ENCODE measurements around the gene CLEC2D. TPM values are rescaled to one million over a fixed set of nuclear protein-coding genes. Genes with fewer than 3 reads are reported as not detected.

CLEC2D gene

GRCh38 chr12:9742661-9743060, 73.1 kb downstream of the CLEC2D start:
- Histone ChIP-seq H2BK5ac (ENCODE audit: low read length) (no peak overlapping the region), H4K8ac (ENCODE audit: low read depth, low read length) (no peak overlapping the region), H3K9ac (ENCODE audit: low read length) (no peak overlapping the region), H3K27me3 (ENCODE audit: insufficient read depth, low read length, poor library complexity) (no peaks in the 10 kb centered on the region), H4K5ac (ENCODE audit: low read length) (no peak overlapping the region), H2AK5ac (ENCODE audit: low read length) (no peak overlapping the region), H3K4me3 (ENCODE audit: low read length) (no peak overlapping the region), H2BK15ac (replicated peaks; ENCODE audit: low read depth) (no peak overlapping the region), H3K4ac (ENCODE audit: low read depth, low read length) (no peak overlapping the region), H3K4me1 (ENCODE audit: control insufficient read depth, low read depth, low read length) (no peaks in the 10 kb centered on the region), H3K18ac (ENCODE audit: low read length) (no peak overlapping the region), H3K23ac (ENCODE audit: low read length) (no peak overlapping the region), H3K4me2 (ENCODE audit: low read length) (no peak overlapping the region), H3K79me2 (ENCODE audit: control insufficient read depth, insufficient read depth, low read length) (no peaks in the 10 kb centered on the region), H2BK120ac (ENCODE audit: low read depth, low read length) (no peak overlapping the region), H3K36me3 (ENCODE audit: control insufficient read depth, insufficient read depth, low read length) (no peaks in the 10 kb centered on the region), H3K79me1 (ENCODE audit: low read length) (no peaks in the 10 kb centered on the region), H3K56ac (ENCODE audit: low read length) (no peak overlapping the region), H3K27ac (ENCODE audit: low read depth, low read length) (no peak overlapping the region)
- WGBS (ENCODE audit: extremely low coverage, insufficient coverage, low lambda C conversion rate): no CpG with 5 or more reads among the region's 5 CpGs
- no peak for DNase-seq

- Histone ChIP-seq H3K18ac (ENCODE audit: low read length) (no peak overlapping the region), H3K4me1 (ENCODE audit: control insufficient read depth, low read depth, low read length) (no peaks in the 10 kb centered on the region), H3K27ac (ENCODE audit: low read depth, low read length) (no peak overlapping the region), H3K23ac (ENCODE audit: low read length) (no peak overlapping the region), H3K79me1 (ENCODE audit: low read length) (no peaks in the 10 kb centered on the region), H3K79me2 (ENCODE audit: control insufficient read depth, insufficient read depth, low read length) (no peaks in the 10 kb centered on the region), H3K36me3 (ENCODE audit: control insufficient read depth, insufficient read depth, low read length) (no peaks in the 10 kb centered on the region), H2BK120ac (ENCODE audit: low read depth, low read length) (no peak overlapping the region), H2BK5ac (ENCODE audit: low read length) (no peak overlapping the region), H3K4me2 (ENCODE audit: low read length) (no peak overlapping the region), H3K9ac (ENCODE audit: low read length) (no peak overlapping the region), H4K5ac (ENCODE audit: low read length) (no peak overlapping the region), H3K4me3 (ENCODE audit: low read length) (no peak overlapping the region), H3K27me3 (ENCODE audit: insufficient read depth, low read length, poor library complexity) (no peaks in the 10 kb centered on the region), H3K56ac (ENCODE audit: low read length) (no peak overlapping the region), H4K8ac (ENCODE audit: low read depth, low read length) (no peak overlapping the region), H3K4ac (ENCODE audit: low read depth, low read length) (no peak overlapping the region), H2BK15ac (replicated peaks; ENCODE audit: low read depth) (no peak overlapping the region), H2AK5ac (ENCODE audit: low read length) (no peak overlapping the region)
- DNase-seq: peak; percentile 65
- WGBS (ENCODE audit: extremely low coverage, insufficient coverage, low lambda C conversion rate): no CpG with 5 or more reads among the region's 3 CpGs
These were observed 75.7 kb downstream of the CLEC2D start for GRCh38 chr12:9745199-9745598.

Small RNA genes lying within 50 kb of the gene (small RNA-seq; reads per million reads assigned to genes)
- gene AC010186.4 (ENCODE audit: insufficient read depth): not detected
- not detected for gene RNU6-700P (ENCODE audit: insufficient read depth)
